ENCODE data around the gene CCDC24. TPM values are rescaled to one million over a fixed set of nuclear protein-coding genes. Genes with fewer than 3 reads are reported as not detected.

Gene CCDC24
- total RNA-seq, 1 donor from 2014 or later, result 1.4 TPM

DNA sequence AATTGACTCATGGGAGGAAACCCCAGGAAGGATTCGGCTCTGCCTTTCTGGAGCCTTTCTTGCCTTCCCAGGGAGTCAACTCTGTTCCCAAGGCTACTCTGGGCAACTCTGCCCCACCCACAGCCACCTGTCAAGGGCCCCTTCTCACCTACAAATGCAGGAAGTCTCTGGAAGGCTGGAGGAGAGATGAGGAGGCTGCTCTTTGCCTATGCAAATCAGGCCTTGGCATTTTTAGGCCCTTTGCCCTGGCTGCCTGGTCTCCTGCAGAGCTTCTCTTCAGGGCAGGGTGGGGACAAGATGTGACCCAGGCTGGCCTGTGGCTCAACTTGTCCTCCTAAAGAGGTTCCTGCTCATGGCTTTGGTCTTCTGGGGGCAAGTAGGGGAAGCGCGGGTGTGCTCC lies 34.4 kb downstream of the CCDC24 start:
- Histone ChIP-seq H3K27ac (replicated peaks) (no peak overlapping the region), H3K4me3 (no peak overlapping the region), H3K27me3 (ENCODE audit: low read depth) (peaks cover 6% of the 10 kb centered on the region), H3K4me1 (peaks cover 25% of the 10 kb centered on the region), H3K36me3 (no peaks in the 10 kb centered on the region), H3K9me3 (replicated peaks) (no peaks in the 10 kb centered on the region)
- DNase-seq, result no peak
- TF ChIP-seq, protein P1, sequence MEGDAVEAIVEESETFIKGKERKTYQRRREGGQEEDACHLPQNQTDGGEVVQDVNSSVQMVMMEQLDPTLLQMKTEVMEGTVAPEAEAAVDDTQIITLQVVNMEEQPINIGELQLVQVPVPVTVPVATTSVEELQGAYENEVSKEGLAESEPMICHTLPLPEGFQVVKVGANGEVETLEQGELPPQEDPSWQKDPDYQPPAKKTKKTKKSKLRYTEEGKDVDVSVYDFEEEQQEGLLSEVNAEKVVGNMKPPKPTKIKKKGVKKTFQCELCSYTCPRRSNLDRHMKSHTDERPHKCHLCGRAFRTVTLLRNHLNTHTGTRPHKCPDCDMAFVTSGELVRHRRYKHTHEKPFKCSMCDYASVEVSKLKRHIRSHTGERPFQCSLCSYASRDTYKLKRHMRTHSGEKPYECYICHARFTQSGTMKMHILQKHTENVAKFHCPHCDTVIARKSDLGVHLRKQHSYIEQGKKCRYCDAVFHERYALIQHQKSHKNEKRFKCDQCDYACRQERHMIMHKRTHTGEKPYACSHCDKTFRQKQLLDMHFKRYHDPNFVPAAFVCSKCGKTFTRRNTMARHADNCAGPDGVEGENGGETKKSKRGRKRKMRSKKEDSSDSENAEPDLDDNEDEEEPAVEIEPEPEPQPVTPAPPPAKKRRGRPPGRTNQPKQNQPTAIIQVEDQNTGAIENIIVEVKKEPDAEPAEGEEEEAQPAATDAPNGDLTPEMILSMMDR (IDR thresholded peaks at IDR 0.05; ENCODE audit: borderline replicate concordance), result no peak
- intact Hi-C loops (cut with micrococcal nuclease), result no loop called here

DNA sequence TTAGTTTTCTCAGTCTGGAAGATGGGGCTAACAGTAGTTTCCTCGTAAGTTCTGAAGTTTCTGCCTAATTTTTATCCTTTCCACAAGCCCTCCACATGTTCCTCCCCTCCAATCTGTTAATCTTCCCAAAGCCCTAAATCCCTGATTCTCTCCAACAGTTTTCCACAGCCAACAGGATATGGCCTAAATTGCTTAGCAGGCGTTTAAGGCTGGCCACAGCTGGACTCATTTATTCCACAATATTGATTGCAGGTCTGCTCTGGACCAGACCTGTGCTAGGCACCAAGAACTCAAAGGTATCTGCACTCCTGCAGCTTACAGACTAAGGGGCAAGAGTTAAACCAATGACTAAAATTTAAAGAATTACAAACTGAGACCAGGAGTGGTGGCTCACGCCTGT lies 35.9 kb downstream of the CCDC24 start:
- peaks cover 27% of the 10 kb centered on the region for H3K4me1 ChIP-seq
- no peaks in the 10 kb centered on the region for H3K9me3 ChIP-seq (replicated peaks)
- no peak overlapping the region for H3K27ac ChIP-seq (replicated peaks)
- TF ChIP-seq, protein P1 (IDR thresholded peaks at IDR 0.05; ENCODE audit: borderline replicate concordance), result no peak
- H3K4me3 ChIP-seq, result no peak overlapping the region
- no peak for DNase-seq
- peaks cover 6% of the 10 kb centered on the region for H3K27me3 ChIP-seq (ENCODE audit: low read depth)
- intact Hi-C loops (cut with micrococcal nuclease), result no loop called here
- H3K36me3 ChIP-seq, result no peaks in the 10 kb centered on the region

DNA sequence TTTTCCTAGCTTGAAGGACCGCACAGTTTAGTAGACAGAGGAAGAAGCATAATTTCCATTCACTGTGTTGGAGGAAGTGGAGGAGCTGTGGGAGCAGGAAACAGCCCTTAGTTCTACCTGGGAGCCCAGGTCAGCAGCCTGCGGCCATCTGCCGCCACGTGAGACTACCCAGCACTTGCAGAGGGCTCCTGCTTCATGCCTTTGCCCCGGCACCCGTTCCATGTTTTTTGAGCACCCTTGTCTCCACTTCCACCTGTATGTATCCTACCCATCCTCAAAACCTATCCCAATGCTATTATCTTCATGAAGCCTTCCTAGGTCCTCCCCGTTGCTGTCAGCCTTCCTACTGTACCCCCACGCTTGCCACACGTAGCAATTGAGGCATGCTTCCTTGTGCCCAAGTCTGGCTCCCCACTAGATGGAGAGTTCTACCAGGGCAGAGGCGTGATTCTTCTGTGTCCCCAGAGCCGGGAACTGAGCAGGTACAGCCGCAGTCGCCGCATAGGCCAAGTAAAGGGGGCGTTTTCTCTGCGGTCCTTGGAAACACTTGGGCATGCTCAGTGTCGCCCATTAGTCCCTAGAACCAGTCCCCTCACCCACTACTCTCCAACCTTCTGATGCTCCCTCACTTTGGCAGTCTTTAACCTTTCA lies 38.0 kb downstream of the CCDC24 start:
- H3K9me3 ChIP-seq (replicated peaks), result no peaks in the 10 kb centered on the region
- DNase-seq, result no peak
- no peaks in the 10 kb centered on the region for H3K36me3 ChIP-seq
- intact Hi-C loops (cut with micrococcal nuclease), result no loop called here
- H3K27me3 ChIP-seq (ENCODE audit: low read depth), result no peaks in the 10 kb centered on the region
- peaks cover 27% of the 10 kb centered on the region for H3K4me1 ChIP-seq
- peak overlapping the region; percentile 78 for H3K27ac ChIP-seq (replicated peaks)
- TF ChIP-seq, protein P1 (IDR thresholded peaks at IDR 0.05; ENCODE audit: borderline replicate concordance), result no peak
- H3K4me3 ChIP-seq, result peak overlapping the region; percentile 93

DNA sequence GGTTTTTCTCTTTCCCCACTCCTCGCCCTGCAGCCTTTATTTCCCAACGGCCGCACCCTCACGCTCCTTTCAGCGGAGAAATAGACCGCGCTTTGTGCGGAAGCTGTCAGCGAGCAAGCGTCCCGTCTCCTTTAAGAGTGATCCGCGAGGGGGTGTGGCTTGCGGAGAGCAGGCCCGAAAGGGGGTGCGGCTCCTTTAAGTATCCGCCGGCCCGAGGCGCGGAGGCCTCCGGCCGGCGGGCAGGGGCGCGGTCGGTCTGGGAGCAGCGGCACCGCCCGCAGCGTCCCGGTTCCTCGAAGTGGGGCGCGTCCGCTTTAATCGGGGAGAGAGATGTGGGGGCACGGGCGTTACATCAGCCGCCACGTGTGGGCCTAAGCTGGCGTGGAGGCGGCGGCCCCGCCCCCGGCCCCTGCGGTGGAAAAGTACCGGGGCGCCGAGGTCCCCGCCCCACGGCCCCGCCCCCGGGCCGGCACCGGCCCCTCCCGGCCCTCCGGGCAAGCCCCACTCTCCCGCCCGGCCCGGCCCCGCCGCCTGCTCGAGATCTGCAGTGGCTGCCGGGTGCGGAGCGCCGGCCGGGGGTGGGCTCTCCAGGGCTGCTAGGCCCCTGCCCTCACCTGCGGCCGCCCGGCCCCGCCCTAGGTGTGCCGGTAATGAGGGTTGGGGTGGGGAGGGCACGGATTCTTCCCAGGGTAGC lies 38.7 kb downstream of the CCDC24 start:
- Histone ChIP-seq H3K4me1 (peaks cover 32% of the 10 kb centered on the region), H3K9me3 (replicated peaks) (no peaks in the 10 kb centered on the region), H3K36me3 (no peaks in the 10 kb centered on the region), H3K4me3 (peak overlapping the region; percentile 93), H3K27ac (replicated peaks) (peak overlapping the region; percentile 78), H3K27me3 (ENCODE audit: low read depth) (no peaks in the 10 kb centered on the region)
- TF ChIP-seq, protein P1 (IDR thresholded peaks at IDR 0.05; ENCODE audit: borderline replicate concordance), result no peak
- intact Hi-C loops (cut with micrococcal nuclease), result no loop called here
- peak; percentile 89 for DNase-seq

DNA sequence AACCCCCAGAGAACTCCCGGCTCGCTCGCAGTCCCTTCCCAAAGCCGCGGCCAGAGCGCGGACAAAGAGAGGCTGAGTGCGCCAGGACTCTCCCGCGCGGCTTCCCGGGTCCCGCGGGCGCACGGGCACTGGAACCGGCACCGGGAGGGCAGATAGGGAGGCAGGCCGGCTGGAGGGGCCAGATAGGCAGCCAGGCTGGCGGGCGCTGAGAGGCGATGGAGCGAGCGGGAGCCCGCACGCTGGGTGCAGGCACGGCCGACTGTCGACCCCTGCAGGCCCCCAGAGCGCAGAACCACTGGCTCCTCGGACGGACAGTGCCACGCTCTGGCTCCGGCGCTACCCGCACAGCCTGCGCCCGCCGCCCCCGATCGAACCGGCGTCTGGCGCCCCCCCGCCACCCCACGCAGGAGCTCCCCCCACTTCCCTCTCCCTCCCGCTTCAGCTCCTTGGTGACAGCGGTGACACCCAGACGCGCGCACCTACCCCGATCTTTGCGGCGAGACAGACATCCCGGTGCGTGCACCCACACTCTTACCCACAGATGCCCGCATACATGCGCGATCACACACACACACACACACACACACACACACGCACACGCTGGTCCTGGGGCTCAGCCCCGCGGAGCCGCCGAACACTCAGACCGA lies 39.3 kb downstream of the CCDC24 start:
- intact Hi-C loops (cut with micrococcal nuclease), result no loop called here
- H3K4me1 ChIP-seq, result peaks cover 38% of the 10 kb centered on the region
- no peaks in the 10 kb centered on the region for H3K27me3 ChIP-seq (ENCODE audit: low read depth)
- H3K4me3 ChIP-seq, result peak overlapping the region; percentile 93
- H3K36me3 ChIP-seq, result no peaks in the 10 kb centered on the region
- H3K27ac ChIP-seq (replicated peaks), result peak overlapping the region; percentile 78
- DNase-seq, result peak; percentile 42
- TF ChIP-seq, protein P1 (IDR thresholded peaks at IDR 0.05; ENCODE audit: borderline replicate concordance), result peak; percentile 38
- no peaks in the 10 kb centered on the region for H3K9me3 ChIP-seq (replicated peaks)

All from left ventricle myocardium inferior (tissue), 1 donor.